ENCODE measurements around the gene NUDT15.
"Not testable (repeated sequence)": the region's sequence is repeated elsewhere in the genome, so short reads cannot be mapped to it uniquely, and the experiment has no call there.

GRCh38 chr13:48059951-48060350 is 22.4 kb downstream of the NUDT15 start:
- TF ChIP-seq CTCF (IDR thresholded peaks at IDR 0.05 in 2 of 3, conservative IDR thresholded peaks at IDR 0.05 in 1 of 3; ENCODE audit: borderline replicate concordance in 1 of 3, insufficient read depth in 1 of 3, low read depth in 2 of 3, low read length in 2 of 3); POLR2A (IDR thresholded peaks at IDR 0.05; ENCODE audit: borderline replicate concordance, extremely low read depth, insufficient read depth, insufficient read length); EZH2 (IDR thresholded peaks at IDR 0.05); MAX (IDR thresholded peaks at IDR 0.05); ZBTB33 (IDR thresholded peaks at IDR 0.05; ENCODE audit: extremely low read depth, insufficient replicate concordance, low read length); CEBPB (IDR thresholded peaks at IDR 0.05; ENCODE audit: low read depth); ZNF274 (IDR thresholded peaks at IDR 0.05; ENCODE audit: low read depth, low read length); EZH2phosphoT487 (IDR thresholded peaks at IDR 0.05; ENCODE audit: borderline replicate concordance); SIN3A (IDR thresholded peaks at IDR 0.05; ENCODE audit: low read depth); POLR2AphosphoS5 (IDR thresholded peaks at IDR 0.05; ENCODE audit: low read depth, low read length): not testable (repeated sequence)
